ENCODE measurements around the gene MYO1D. TPM values are rescaled to one million over a fixed set of nuclear protein-coding genes. Genes with fewer than 3 reads are reported as not detected.
A peak's percentile ranks its signal among the peaks of the same experiment; 100 is the strongest.

MYO1D gene
- total RNA-seq, 1 donor from 2014 or later: 27.7 TPM

DNA sequence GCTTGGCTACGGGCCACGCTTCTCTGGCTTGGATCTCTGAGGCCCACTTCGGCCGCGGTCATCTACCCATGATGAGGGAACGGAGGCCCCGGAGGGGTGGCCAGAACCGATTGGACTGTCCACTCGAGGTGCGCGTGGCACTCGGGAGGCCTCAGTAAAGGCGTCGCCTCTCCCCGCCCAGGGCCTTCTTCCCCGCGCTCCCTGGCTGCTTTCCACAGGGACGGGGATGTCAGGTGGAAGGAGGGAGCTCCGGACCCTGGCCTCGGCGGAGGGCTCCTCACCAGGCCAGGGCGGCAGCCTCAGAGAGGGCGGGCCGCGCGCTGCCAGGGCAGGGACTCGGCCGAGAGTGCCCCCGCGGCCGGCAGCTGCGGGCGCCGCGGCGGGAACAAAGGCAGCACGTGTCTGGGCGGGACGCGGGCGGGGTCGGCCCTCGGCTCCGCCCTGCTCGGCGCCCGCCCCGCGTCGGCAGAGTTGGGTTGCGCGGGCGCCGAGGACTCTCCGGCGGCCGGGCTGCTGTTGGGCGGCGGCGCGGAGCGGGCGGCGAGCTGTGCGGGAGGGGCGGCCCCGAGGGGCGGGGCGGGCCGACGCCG is 390.7 kb downstream of the MYO1D start:
- peak overlapping the region; percentile 46 for H3K27ac Mint-ChIP-seq
- no peaks in the 10 kb centered on the region for H3K9me3 Mint-ChIP-seq
- DNase-seq: no peak
- H3K36me3 Mint-ChIP-seq (ENCODE audit: low read depth): peaks cover 44% of the 10 kb centered on the region
- CTCF ChIA-PET: interaction anchor here (1.1 to 10.2 kb wide), 7 partner anchors 9 to 173 kb away, joined by 3 to 53 read pairs (median 4); no protein-coding TSS in a partner anchor
- TF ChIP-seq, protein P1, sequence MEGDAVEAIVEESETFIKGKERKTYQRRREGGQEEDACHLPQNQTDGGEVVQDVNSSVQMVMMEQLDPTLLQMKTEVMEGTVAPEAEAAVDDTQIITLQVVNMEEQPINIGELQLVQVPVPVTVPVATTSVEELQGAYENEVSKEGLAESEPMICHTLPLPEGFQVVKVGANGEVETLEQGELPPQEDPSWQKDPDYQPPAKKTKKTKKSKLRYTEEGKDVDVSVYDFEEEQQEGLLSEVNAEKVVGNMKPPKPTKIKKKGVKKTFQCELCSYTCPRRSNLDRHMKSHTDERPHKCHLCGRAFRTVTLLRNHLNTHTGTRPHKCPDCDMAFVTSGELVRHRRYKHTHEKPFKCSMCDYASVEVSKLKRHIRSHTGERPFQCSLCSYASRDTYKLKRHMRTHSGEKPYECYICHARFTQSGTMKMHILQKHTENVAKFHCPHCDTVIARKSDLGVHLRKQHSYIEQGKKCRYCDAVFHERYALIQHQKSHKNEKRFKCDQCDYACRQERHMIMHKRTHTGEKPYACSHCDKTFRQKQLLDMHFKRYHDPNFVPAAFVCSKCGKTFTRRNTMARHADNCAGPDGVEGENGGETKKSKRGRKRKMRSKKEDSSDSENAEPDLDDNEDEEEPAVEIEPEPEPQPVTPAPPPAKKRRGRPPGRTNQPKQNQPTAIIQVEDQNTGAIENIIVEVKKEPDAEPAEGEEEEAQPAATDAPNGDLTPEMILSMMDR (IDR thresholded peaks at IDR 0.05): no peak
- POLR2A ChIA-PET: interaction anchor here (0.6 to 6.3 kb wide), 15 partner anchors 9 to 391 kb away, joined by 3 to 90 read pairs (median 4); partner anchors contain the start of genes MYO1D and PSMD11
- H3K4me1 Mint-ChIP-seq: peaks cover 47% of the 10 kb centered on the region
- ATAC-seq (ENCODE audit: low read depth): peak; percentile 81
- intact Hi-C loops (cut with micrococcal nuclease): loop anchor here (1.0 to 2.0 kb wide), 3 partner anchors 17 to 73 kb away; no protein-coding TSS in a partner anchor
- H3K27me3 Mint-ChIP-seq: no peaks in the 10 kb centered on the region
- peak overlapping the region; percentile 70 for H3K4me3 Mint-ChIP-seq

DNA sequence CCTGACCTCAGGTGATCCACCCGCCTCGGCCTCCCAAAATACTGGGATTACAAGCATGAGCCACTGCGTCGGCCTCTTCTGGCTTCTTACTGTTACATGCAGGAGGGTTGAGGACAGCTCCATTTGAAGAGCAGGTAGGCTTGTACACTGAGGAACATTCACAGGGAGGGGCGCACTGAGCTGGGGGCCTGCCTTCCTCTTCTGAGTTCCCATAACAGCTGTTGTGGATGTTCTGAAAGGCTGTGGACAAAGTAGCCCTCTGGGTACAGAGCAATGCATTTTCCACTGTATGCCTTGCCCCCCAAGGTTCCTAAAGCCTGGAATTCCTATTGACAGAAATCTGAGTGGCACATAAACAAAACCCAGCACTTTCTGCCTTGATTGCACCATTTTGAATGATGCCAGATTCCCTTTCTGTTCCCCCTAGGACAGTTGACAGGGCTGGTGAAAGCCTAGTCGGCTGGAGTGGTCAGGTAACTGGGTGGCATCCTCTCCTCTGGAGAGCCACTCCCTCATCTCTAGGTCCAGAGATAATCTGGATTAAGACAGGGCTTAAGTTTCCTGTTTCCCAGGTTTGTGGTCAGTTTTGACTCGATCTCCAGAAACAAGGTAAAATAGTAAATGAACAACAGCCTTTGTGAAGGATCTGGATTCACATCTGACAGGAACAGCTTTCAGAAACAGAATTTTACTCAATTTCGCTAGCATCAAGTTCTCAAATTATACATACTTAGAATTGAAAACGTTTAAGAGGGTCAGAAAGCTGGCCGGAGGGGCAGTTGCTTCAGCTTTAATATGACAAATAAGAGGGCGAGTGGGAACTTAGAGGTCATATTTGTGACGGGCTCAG is 391.4 kb downstream of the MYO1D start:
- peaks cover 45% of the 10 kb centered on the region for H3K36me3 Mint-ChIP-seq (ENCODE audit: low read depth)

DNA sequence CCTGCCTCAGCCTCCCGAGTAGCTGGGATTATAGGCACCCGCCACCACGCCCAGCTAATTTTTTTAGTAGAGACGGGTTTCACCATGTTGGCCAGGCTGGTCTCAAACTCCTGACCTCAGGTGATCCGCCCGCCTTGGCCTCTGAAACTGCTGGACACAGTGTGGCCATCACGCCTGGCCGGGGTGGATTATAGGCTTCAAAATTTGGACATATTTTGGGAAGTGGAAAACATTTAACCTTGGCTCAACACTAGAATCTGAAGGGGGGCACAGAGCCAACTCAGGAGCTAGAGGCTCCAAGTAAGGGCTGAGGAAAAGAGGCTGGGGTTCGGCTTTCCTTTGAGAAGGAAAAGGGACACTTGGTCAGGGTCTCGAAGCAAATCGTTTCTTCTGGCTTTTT is 392.3 kb downstream of the MYO1D start:
- Mint-ChIP-seq H3K27me3 (no peaks in the 10 kb centered on the region), H3K4me1 (peaks cover 32% of the 10 kb centered on the region), H3K27ac (no peak overlapping the region), H3K4me3 (no peak overlapping the region), H3K36me3 (ENCODE audit: low read depth) (peaks cover 46% of the 10 kb centered on the region), H3K9me3 (no peaks in the 10 kb centered on the region)
- POLR2A ChIA-PET: interaction anchor here (0.7 to 6.3 kb wide), 4 partner anchors 16 to 134 kb away, joined by 3 to 90 read pairs (median 6); no protein-coding TSS in a partner anchor
- TF ChIP-seq, protein P1 (IDR thresholded peaks at IDR 0.05): no peak
- ATAC-seq (ENCODE audit: low read depth): no peak
- CTCF ChIA-PET: interaction anchor here (0.6 to 10.2 kb wide), 18 partner anchors 13 to 393 kb away, joined by 3 to 53 read pairs (median 6); partner anchors contain the start of gene PSMD11
- intact Hi-C loops (cut with micrococcal nuclease): loop anchor here (5.0 kb wide), 1 partner anchor 288 kb away; no protein-coding TSS in a partner anchor
- DNase-seq: no peak

More for the DNA sequence above, 391.4 kb downstream of the MYO1D start:
- intact Hi-C loops (cut with micrococcal nuclease): loop anchor here (1.0 to 2.0 kb wide), 3 partner anchors 18 to 73 kb away; no protein-coding TSS in a partner anchor
- Mint-ChIP-seq H3K4me1 (peaks cover 40% of the 10 kb centered on the region), H3K27me3 (no peaks in the 10 kb centered on the region), H3K4me3 (peak overlapping the region; percentile 70), H3K9me3 (no peaks in the 10 kb centered on the region), H3K27ac (peak overlapping the region; percentile 46)
- CTCF ChIA-PET: interaction anchor here (1.1 to 10.2 kb wide), 9 partner anchors 10 to 297 kb away, joined by 3 to 53 read pairs (median 6); no protein-coding TSS in a partner anchor
- POLR2A ChIA-PET: interaction anchor here (0.6 to 6.3 kb wide), 7 partner anchors 10 to 167 kb away, joined by 3 to 90 read pairs (median 8); no protein-coding TSS in a partner anchor
- no peak for ATAC-seq (ENCODE audit: low read depth)
- DNase-seq: no peak
- TF ChIP-seq, protein P1 (IDR thresholded peaks at IDR 0.05): no peak

DNA sequence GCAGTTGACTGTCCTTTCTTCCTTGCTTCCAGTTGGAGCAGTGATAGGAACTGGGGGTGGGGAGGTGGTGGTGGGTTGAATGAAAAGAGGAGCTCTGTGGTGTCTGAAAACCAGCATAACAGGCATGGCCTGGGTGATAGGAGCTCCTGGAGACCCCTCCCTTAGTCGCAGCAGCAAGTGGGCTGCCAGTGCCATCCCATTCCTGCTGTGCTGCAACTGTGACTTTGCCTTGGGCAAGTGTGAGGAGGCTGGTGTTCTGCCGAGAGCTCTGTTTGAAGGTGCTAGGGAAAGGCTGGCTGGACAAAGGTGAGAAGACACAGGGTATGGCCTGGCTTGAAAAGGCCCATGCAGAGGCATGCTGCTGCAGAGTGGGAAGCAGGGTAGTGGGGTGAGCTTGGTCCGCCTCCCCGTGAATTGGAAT is 392.9 kb downstream of the MYO1D start:
- H3K27me3 Mint-ChIP-seq: no peaks in the 10 kb centered on the region
- CTCF ChIA-PET: interaction anchor here (0.6 to 10.2 kb wide), 24 partner anchors 12 to 393 kb away, joined by 3 to 53 read pairs (median 5); partner anchors contain the start of gene PSMD11
- peak overlapping the region; percentile 43 for H3K27ac Mint-ChIP-seq
- H3K9me3 Mint-ChIP-seq: no peaks in the 10 kb centered on the region
- ATAC-seq (ENCODE audit: low read depth) (no peak), DNase-seq (no peak)
- H3K4me3 Mint-ChIP-seq: peak overlapping the region; percentile 17
- H3K36me3 Mint-ChIP-seq (ENCODE audit: low read depth): peaks cover 47% of the 10 kb centered on the region
- H3K4me1 Mint-ChIP-seq: peaks cover 26% of the 10 kb centered on the region
- POLR2A ChIA-PET: interaction anchor here (1.2 to 6.3 kb wide), 3 partner anchors 39 to 134 kb away, joined by 3 to 90 read pairs (median 7); no protein-coding TSS in a partner anchor
- TF ChIP-seq, protein P1 (IDR thresholded peaks at IDR 0.05): no peak
- intact Hi-C loops (cut with micrococcal nuclease): loop anchor here (5.0 kb wide), 1 partner anchor 288 kb away; no protein-coding TSS in a partner anchor

Data from activated B cell treated with CpG ODN at 0.5 μM for 24 hours (primary cell).